Esophagus squamous epithelium (tissue), 5 donors: ENCODE measurements around the gene ICOSLG. TPM values are rescaled to one million over a fixed set of nuclear protein-coding genes. Genes with fewer than 3 reads are reported as not detected.
"Not testable (repeated sequence)": the region's sequence is repeated elsewhere in the genome, so short reads cannot be mapped to it uniquely, and the experiment has no call there.

Source experiments
- DNase-seq: peaks from one replicate; lab custom pipeline; 2025; lab: John Stamatoyannopoulos, UW
- H3K27ac ChIP-seq, 4 donors: fragments of 200-600 bp; sonication (generic); one replicate each; pipeline ENCODE4 v1.5.1; 2016 to 2019; ENCODE audit warnings: mild to moderate bottlenecking in 1 of 4
- H3K27me3 ChIP-seq, 4 donors: fragments of 200-600 bp; sonication (generic); 1 replicate in 3 of 4; 2 replicates in 1 of 4; pipeline versions ENCODE4 v1.5.1 to v1.6.0; 2017 to 2021; ENCODE audit warnings: antibody characterized with exemption in 1 of 4
- H3K36me3 ChIP-seq, 3 donors: fragments of 200-600 bp; sonication (generic); one replicate each; pipeline ENCODE4 v1.5.1; 2016 to 2019
- H3K4me1 ChIP-seq, 3 donors: fragments of 200-600 bp; sonication (generic); one replicate each; pipeline ENCODE4 v1.5.1; 2017 to 2019
- H3K4me3 ChIP-seq, 4 donors: fragments of 200-600 bp; sonication (generic); 1 replicate in 3 of 4; 2 replicates in 1 of 4; pipeline ENCODE4 v1.5.1; 2016 to 2019; ENCODE audit warnings: mild to moderate bottlenecking in 2 of 4, moderate library complexity in 1 of 4
- H3K9me3 ChIP-seq, 3 donors: fragments of 200-600 bp; sonication (generic); one replicate each; pipeline ENCODE4 v1.5.1; 2016 to 2019
- POLR2A ChIP-seq, 4 donors: fragments of 450-650 bp; IDR thresholded peaks; one replicate each; pipeline ENCODE4 v1.6.1; 2017; ENCODE audit warnings: antibody characterized with exemption in 4 of 4, mild to moderate bottlenecking in 4 of 4, moderate library complexity in 3 of 4
- WGBS, 2 donors: methylation state at CpG; one replicate each; pipeline ENCODE4 v1.1.5; 2018; 5-methylcytosine and 5-hydroxymethylcytosine counted together
- intact Hi-C: fragments of 100-400 bp; cut with DNase I; formaldehyde crosslinking; loops from one replicate; pipeline ENCODE4 v1.15.0; 2022
- total RNA-seq, 4 donors: library from RNA; depleted of rRNA; stranded (reverse); fragments of >200 nt; gene quantifications; one replicate each; pipeline ENCODE4 v1.1.0, GENCODE V29; 2016
- TF ChIP-seq, protein P1 (sequence below), 6 experiments: fragments of 450-650 bp in 4 of 6; fragments of 200-600 bp in 2 of 6; sonication (generic) in 2 of 6; IDR thresholded peaks; one replicate each; pipeline ENCODE4 v1.5.1; 2016 to 2019; ENCODE audit warnings: antibody characterized with exemption in 6 of 6, mild to moderate bottlenecking in 4 of 6, moderate library complexity in 4 of 6
- donor health status: DM: yes; HTN: yes; CAD: no.

The ICOSLG gene
- total RNA-seq, 4 donors from 2014 or later: 2.3 to 4.6 (median 2.5) TPM

DNA sequence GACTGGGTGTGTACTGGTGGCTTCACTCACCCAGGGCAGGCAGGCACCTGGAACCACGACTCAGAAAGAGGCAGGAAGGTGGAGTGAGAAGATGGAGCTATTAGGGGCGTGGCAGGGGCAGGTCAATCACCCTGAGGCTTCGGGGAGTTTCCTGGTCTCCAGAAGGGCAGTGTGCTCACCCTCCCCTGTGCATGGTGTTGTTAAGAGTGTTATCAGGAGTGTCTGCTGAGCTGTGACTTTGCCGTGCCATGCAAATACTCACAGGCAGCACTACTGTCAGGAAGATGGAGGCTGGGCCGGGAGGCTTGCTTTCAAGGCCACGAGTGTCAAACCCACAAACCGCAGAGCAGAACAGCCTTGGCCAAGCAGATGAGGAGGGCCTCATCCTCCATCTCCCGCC is 22.3 kb downstream of the ICOSLG start:
- H3K9me3 ChIP-seq, DNase-seq, H3K36me3 ChIP-seq, H3K4me3 ChIP-seq, intact Hi-C loops, H3K27me3 ChIP-seq, H3K4me1 ChIP-seq, H3K27ac ChIP-seq: not testable (repeated sequence)
- WGBS, 2 donors: no CpG with 5 or more reads among the region's 8 CpGs

DNA sequence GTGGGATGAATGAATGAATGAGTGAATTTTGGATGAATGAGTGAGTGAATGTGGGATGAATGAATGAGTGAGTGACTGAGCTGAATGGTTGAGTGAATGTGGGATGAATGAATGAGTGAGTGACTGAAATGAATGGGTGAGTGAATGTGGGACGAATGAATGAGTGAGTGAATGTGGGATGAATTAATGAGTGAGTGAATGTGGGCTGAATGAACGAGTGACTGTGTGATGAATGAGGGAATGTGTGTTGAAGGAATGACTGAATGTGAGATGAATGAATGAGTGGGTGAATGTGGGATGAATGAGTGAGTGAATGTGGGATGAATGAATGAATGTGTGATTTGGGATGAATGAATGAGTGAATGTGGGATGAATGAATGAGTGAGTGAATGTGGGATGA is 28.8 kb downstream of the ICOSLG start:
- H3K36me3 ChIP-seq, H3K27ac ChIP-seq, H3K4me3 ChIP-seq, H3K4me1 ChIP-seq, DNase-seq, intact Hi-C loops, H3K9me3 ChIP-seq, H3K27me3 ChIP-seq: not testable (repeated sequence)
- no CpG with 5 or more reads among the region's 2 CpGs for WGBS, 2 donors

DNA sequence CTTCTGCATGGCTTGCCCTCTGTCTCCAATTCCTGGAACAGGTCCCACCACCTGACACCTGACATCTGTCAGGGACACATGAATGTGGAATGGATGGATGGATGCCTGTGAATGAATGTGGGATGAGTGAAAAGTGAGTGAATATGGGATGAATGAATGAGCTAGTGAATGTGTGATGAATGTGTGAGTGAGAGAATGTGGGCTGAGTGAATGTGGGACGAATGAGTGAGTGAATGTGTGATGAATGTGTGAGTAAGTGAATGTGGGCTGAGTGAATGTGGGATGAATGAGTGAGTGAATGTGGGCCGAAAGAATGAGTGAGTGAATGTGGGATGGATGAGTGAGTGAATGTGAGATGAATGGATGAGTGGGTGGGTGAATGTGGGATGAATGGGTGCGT is 29.2 kb downstream of the ICOSLG start:
- H3K27me3 ChIP-seq, H3K4me3 ChIP-seq, intact Hi-C loops, H3K4me1 ChIP-seq, H3K9me3 ChIP-seq, H3K36me3 ChIP-seq, DNase-seq, H3K27ac ChIP-seq: not testable (repeated sequence)
- 90% methylated on average over 2 of the region's 3 CpGs; no CpG with 5 or more reads in 1 of the 2 donors for WGBS, 2 donors

DNA sequence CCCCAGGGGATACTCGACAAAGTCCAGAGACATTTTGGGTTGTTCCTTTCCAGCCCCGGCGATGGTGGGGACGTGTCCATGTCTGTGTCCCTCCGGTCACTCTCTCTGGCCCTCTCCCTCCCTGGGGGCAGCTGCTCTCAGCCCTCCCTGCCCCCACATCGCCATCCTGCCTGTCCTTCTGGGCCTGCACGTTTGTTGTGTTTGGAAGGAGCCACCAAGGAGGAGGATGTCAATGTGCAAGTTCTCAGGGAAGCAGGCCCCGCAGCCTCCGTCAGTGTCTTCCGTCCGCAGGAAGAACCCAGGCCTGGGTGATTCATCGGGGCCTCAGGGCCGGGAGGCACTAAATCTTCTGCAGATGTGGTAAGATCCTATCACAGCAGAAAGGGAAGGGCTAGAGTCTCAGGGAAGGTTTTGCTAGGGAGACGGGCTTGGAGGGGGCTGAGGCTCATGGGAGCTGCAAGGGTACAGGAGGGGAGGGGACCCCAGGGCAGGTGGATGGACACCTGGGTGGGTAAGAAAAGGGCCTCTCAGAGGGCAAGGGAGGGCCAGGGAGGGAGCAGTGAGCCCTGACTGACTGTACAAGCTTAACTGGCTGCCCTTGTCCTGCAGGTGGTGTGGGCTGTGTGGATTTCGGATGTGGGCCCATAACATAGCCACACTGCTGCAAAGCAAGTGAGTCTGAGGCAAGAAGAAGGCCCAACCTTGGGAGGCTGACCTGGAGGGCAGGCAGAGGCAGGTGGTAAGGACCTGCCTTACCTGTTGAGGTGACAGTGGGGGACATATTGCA is 32.7 kb downstream of the ICOSLG start:
- H3K27ac ChIP-seq: peak overlapping the region in 2 of 4 donors; percentile 29 to 69

DNA sequence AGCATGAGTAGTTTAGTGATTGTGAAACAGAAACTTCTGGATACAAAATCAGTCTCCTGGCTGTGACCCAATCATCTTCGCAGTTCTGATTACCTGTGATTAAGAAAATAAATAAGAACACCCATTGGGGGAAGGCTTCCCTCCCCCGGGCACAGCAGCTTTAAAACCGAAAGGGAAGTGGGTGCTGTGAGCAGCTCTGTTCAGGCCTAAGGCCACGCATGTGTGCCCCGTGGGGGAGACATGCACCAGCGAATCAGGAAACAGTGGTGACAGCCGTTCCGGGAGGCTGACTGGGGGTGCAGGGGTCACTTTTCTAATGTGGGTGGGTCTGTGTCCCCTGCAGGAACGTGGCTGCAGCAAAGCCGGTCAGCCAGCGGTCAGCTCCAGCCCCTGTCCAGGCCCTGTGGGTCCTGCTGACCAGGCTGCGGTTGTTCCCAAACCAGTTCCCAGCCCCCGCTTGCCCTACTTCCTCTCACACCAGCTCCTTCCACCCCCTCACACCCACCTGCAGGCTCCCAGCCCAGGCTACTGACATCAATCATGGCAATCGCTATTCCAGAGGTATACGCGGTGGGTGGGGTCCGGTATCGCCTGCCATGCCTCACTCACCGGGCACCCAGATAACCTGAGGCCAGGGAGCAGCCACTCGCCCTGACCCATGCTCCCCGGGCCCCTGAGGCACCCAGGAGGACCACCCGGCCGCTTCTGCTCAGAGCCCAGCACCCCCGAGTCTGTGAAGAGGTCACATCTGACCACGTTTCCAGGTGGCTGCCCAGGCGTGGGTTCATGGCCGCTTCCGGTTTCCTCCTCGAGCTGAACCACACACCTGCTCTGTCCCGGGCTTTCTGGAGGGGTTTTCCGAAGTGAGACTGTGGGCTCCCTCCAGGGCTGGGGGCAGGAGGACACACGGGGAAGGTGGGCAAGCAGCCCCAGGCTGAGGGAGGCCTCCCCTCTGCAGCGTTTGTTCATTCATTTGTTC is 33.8 kb downstream of the ICOSLG start:
- H3K27me3 ChIP-seq, H3K27ac ChIP-seq, H3K4me1 ChIP-seq, H3K36me3 ChIP-seq, intact Hi-C loops, H3K4me3 ChIP-seq, DNase-seq, H3K9me3 ChIP-seq: not testable (repeated sequence)
- WGBS, 2 donors: no CpG with 5 or more reads among the region's 33 CpGs

More for the DNA sequence above, 32.7 kb downstream of the ICOSLG start:
- H3K27me3 ChIP-seq, H3K4me1 ChIP-seq, H3K9me3 ChIP-seq, DNase-seq, intact Hi-C loops, H3K36me3 ChIP-seq, H3K4me3 ChIP-seq: not testable (repeated sequence)
- no CpG with 5 or more reads among the region's 15 CpGs for WGBS, 2 donors

DNA sequence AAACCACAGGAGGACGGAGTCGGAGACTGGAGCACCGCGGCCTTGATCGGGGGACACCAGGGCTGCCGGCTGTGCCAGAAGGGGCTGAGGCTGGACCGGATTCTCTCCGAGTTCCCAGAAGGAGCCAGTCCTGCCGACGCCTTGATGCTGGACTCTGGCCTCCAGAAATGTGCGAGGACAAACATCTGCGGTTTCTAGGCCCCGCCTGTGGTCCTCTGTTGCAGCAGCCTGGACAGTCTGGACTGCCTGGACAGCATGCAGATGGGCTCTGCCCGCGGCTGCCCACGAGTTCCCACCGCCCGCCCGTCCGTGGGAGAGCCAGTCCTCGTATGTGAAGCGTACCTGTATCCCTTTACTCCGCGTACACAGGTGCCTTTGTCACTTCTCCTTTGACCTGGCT is 34.6 kb downstream of the ICOSLG start:
- no CpG with 5 or more reads among the region's 24 CpGs for WGBS, 2 donors
- intact Hi-C loops, DNase-seq, H3K4me3 ChIP-seq, H3K4me1 ChIP-seq, H3K36me3 ChIP-seq, H3K9me3 ChIP-seq, H3K27ac ChIP-seq, H3K27me3 ChIP-seq: not testable (repeated sequence)

DNA sequence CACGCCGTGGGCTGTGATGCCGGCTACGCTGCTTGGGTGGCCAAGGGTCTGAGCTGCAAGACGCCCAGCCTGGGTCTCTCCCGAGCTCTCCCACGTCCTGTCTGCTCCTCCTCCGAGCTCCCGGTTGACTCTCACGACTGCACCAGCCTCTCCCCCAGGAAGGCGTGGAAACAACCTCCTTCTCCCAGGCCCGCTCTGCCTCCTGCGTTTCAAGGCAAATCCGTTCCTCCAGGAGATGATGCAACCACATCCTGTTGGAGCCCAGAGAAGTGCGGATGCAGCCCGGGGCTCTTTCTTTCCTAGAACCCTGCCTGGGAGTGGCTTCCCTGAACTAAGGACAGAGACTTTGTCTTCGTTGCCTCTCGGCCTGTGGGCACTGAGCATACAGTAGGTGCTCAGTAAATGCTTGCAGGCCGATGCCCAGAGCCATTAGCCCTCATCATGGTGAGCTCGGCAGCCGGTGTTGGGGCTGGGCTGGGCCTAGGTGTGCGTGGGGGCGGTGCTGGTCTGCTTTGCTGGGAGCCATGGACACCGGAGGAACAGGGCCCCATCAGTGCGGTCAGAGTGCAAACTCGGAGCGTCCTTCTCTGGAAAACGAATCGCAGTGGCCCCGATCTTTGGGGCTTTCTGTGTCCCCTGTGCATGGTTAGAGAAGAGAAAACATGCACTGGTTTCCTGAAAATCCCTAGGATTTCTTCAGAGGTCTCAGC is 38.0 kb downstream of the ICOSLG start:
- H3K4me1 ChIP-seq, H3K27ac ChIP-seq, intact Hi-C loops, H3K36me3 ChIP-seq, H3K27me3 ChIP-seq, DNase-seq, H3K4me3 ChIP-seq, H3K9me3 ChIP-seq: not testable (repeated sequence)
- WGBS, 2 donors: no CpG with 5 or more reads among the region's 30 CpGs

DNA sequence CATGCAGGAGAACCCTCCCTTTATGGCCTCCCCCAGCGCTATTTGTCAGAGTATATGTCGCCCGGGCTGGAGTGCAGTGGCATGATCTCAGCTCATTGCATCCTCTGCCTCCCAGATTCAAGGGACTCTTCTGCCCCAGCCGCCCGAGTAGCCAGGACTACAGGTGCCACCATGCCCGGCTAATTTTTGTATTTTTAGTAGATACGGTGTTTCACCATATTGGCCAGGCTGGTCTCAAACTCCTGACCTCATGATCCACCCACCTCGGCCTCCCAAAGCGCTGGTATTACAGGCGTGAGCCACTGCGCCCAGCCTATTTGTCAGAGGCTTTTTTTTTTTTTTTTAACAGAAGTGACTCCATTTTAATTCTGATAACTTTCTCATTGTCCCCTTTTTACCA is 40.7 kb downstream of the ICOSLG start:
- H3K4me1 ChIP-seq, H3K9me3 ChIP-seq, H3K36me3 ChIP-seq, H3K27me3 ChIP-seq, H3K4me3 ChIP-seq, DNase-seq, H3K27ac ChIP-seq, intact Hi-C loops: not testable (repeated sequence)
- 93 to 95% methylated on average over 11 of the region's 11 CpGs for WGBS, 2 donors

DNA sequence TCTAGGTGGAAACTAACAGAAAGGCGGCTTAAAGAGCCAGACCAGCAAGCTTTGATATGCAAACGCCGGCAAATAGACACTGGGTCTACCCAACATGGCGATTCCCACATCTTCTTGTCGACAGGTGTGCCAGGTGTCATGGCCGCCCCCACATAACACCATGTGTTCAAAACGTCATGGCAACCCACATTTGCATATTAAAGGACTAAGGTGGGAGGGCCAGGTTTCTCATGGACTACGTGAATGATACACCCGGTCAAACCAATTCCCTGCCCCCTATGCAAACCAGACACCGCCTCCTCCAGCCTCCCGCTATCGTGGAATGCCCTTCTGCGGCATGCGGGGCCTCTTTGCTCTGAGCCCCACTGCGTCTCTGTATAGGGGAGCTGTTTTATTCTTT is 41.3 kb downstream of the ICOSLG start:
- 77 to 83% methylated on average over 15 of the region's 15 CpGs for WGBS, 2 donors
- Histone ChIP-seq H3K9me3 (no peaks in the 10 kb centered on the region), H3K27ac (no peak overlapping the region), H3K4me1 (no peaks in the 10 kb centered on the region), H3K36me3 (no peaks in the 10 kb centered on the region), H3K4me3 (no peak overlapping the region), H3K27me3 (peaks cover 0 to 4% (median 0%) of the 10 kb centered on the region in 4 donors)
- intact Hi-C loops: no loop called here
- DNase-seq: no peak
- no peak for TF ChIP-seq POLR2A (IDR thresholded peaks at IDR 0.05)
- TF ChIP-seq, protein P1, sequence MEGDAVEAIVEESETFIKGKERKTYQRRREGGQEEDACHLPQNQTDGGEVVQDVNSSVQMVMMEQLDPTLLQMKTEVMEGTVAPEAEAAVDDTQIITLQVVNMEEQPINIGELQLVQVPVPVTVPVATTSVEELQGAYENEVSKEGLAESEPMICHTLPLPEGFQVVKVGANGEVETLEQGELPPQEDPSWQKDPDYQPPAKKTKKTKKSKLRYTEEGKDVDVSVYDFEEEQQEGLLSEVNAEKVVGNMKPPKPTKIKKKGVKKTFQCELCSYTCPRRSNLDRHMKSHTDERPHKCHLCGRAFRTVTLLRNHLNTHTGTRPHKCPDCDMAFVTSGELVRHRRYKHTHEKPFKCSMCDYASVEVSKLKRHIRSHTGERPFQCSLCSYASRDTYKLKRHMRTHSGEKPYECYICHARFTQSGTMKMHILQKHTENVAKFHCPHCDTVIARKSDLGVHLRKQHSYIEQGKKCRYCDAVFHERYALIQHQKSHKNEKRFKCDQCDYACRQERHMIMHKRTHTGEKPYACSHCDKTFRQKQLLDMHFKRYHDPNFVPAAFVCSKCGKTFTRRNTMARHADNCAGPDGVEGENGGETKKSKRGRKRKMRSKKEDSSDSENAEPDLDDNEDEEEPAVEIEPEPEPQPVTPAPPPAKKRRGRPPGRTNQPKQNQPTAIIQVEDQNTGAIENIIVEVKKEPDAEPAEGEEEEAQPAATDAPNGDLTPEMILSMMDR (IDR thresholded peaks at IDR 0.05): no peak

DNA sequence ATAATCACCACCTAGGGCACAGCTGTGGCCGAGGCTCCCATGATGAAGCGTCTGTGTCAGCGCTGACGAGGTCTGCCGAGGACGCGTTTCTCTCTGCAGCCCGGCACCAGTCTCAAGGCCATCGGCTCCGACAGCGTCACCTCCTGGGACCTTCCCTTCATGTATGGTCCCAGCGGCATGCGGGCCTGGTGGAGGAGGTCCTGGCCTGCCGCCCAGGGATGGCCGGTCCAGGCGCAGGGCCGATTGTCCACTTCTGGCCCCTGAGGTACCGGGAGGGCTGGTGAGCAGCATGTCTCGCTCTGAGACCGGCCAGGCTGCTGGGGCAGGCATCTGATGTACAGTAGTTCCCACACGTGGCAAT is 43.6 kb downstream of the ICOSLG start:
- no CpG with 5 or more reads among the region's 21 CpGs for WGBS, 2 donors
- DNase-seq, H3K9me3 ChIP-seq, H3K4me3 ChIP-seq, H3K27me3 ChIP-seq, H3K4me1 ChIP-seq, H3K36me3 ChIP-seq, intact Hi-C loops: not testable (repeated sequence)
- peak overlapping the region in 1 of 4 donors; percentile 9 for H3K27ac ChIP-seq
